Osteocyte (in vitro differentiated cells): ENCODE measurements around the gene COTL1. TPM values are rescaled to one million over a fixed set of nuclear protein-coding genes. Genes with fewer than 3 reads are reported as not detected.
A peak's percentile ranks its signal among the peaks of the same experiment; 100 is the strongest.

Source experiments
- DNase-seq: peaks from one replicate; pipeline ENCODE4 v3.0.0; 2021; ENCODE audit warnings: mixed read lengths; ENCODE audit not compliant: unreplicated experiment; ENCODE audit errors: extremely low spot score
- H3K27ac Mint-ChIP-seq: one replicate; pipeline ENCODE4 v1.8.0; 2021; ENCODE audit warnings: mild to moderate bottlenecking, mixed read lengths; ENCODE audit not compliant: unreplicated experiment
- H3K27me3 Mint-ChIP-seq: one replicate; pipeline ENCODE4 v1.8.0; 2021; ENCODE audit warnings: mixed read lengths; ENCODE audit not compliant: unreplicated experiment
- H3K36me3 Mint-ChIP-seq: one replicate; pipeline ENCODE4 v1.8.0; 2021; ENCODE audit warnings: mixed read lengths; ENCODE audit not compliant: unreplicated experiment
- H3K4me1 Mint-ChIP-seq: one replicate; pipeline ENCODE4 v1.8.0; 2021; ENCODE audit warnings: mixed read lengths; ENCODE audit not compliant: unreplicated experiment
- H3K4me3 Mint-ChIP-seq: one replicate; pipeline ENCODE4 v1.8.0; 2021; ENCODE audit warnings: mild to moderate bottlenecking, moderate library complexity, mixed read lengths; ENCODE audit not compliant: unreplicated experiment
- H3K9me3 Mint-ChIP-seq: one replicate; pipeline ENCODE4 v1.8.0; 2021; ENCODE audit warnings: mixed read lengths; ENCODE audit not compliant: unreplicated experiment
- CTCF ChIP-seq: fragments of 200-600 bp; sonication (generic); IDR thresholded peaks from 2 replicates; pipeline ENCODE4 v1.5.0; 2021; ENCODE audit warnings: antibody characterized with exemption, mild to moderate bottlenecking, moderate library complexity
- total RNA-seq: library from RNA; stranded (reverse); gene quantifications from 2 replicates; pipeline ENCODE4 v1.2.1, GENCODE V29; 2021

COTL1 gene
- total RNA-seq, 1 donor from 2014 or later, result 103 TPM

- no peaks in the 10 kb centered on the region for H3K9me3 Mint-ChIP-seq
- H3K4me1 Mint-ChIP-seq, result peaks cover 61% of the 10 kb centered on the region
- TF ChIP-seq CTCF, result no peak
- no peak overlapping the region for H3K4me3 Mint-ChIP-seq
- DNase-seq, result no peak
- H3K36me3 Mint-ChIP-seq, result no peaks in the 10 kb centered on the region
- peak overlapping the region; percentile 47 for H3K27ac Mint-ChIP-seq
- no peaks in the 10 kb centered on the region for H3K27me3 Mint-ChIP-seq
Observed at GRCh38 chr16:84543253-84543652, 74.6 kb downstream of the COTL1 start.

- Mint-ChIP-seq H3K27ac (peak overlapping the region; percentile 59), H3K9me3 (no peaks in the 10 kb centered on the region), H3K4me1 (peaks cover 66% of the 10 kb centered on the region), H3K4me3 (peak overlapping the region; percentile 34), H3K36me3 (no peaks in the 10 kb centered on the region), H3K27me3 (no peaks in the 10 kb centered on the region)
- no peak for DNase-seq
- no peak for TF ChIP-seq CTCF
Observed at GRCh38 chr16:84541999-84542817, 75.7 kb downstream of the COTL1 start.

GRCh38 chr16:84540194-84540593 is 77.7 kb downstream of the COTL1 start:
- peaks cover 63% of the 10 kb centered on the region for H3K4me1 Mint-ChIP-seq
- H3K36me3 Mint-ChIP-seq, result no peaks in the 10 kb centered on the region
- no peak for TF ChIP-seq CTCF
- no peak overlapping the region for H3K27ac Mint-ChIP-seq
- no peaks in the 10 kb centered on the region for H3K9me3 Mint-ChIP-seq
- no peak overlapping the region for H3K4me3 Mint-ChIP-seq
- no peaks in the 10 kb centered on the region for H3K27me3 Mint-ChIP-seq
- no peak for DNase-seq

- Mint-ChIP-seq H3K9me3 (no peaks in the 10 kb centered on the region), H3K4me3 (no peak overlapping the region), H3K36me3 (no peaks in the 10 kb centered on the region), H3K27ac (peak overlapping the region; percentile 59), H3K27me3 (no peaks in the 10 kb centered on the region), H3K4me1 (peaks cover 49% of the 10 kb centered on the region)
- DNase-seq, result no peak
- no peak for TF ChIP-seq CTCF
Observed at GRCh38 chr16:84538222-84538840, 79.5 kb downstream of the COTL1 start.

- Mint-ChIP-seq H3K4me3 (no peak overlapping the region), H3K4me1 (peaks cover 50% of the 10 kb centered on the region), H3K27me3 (no peaks in the 10 kb centered on the region), H3K27ac (peak overlapping the region; percentile 59), H3K9me3 (no peaks in the 10 kb centered on the region), H3K36me3 (no peaks in the 10 kb centered on the region)
- no peak for DNase-seq
- no peak for TF ChIP-seq CTCF
Observed at GRCh38 chr16:84537491-84538151, 80.3 kb downstream of the COTL1 start.
